Measurements from ENCODE around the gene GFRA1.

GFRA1 gene

GRCh38 chr10:116237260-116237659, 35.7 kb downstream of the GFRA1 start:
- TF ChIP-seq, protein P1, sequence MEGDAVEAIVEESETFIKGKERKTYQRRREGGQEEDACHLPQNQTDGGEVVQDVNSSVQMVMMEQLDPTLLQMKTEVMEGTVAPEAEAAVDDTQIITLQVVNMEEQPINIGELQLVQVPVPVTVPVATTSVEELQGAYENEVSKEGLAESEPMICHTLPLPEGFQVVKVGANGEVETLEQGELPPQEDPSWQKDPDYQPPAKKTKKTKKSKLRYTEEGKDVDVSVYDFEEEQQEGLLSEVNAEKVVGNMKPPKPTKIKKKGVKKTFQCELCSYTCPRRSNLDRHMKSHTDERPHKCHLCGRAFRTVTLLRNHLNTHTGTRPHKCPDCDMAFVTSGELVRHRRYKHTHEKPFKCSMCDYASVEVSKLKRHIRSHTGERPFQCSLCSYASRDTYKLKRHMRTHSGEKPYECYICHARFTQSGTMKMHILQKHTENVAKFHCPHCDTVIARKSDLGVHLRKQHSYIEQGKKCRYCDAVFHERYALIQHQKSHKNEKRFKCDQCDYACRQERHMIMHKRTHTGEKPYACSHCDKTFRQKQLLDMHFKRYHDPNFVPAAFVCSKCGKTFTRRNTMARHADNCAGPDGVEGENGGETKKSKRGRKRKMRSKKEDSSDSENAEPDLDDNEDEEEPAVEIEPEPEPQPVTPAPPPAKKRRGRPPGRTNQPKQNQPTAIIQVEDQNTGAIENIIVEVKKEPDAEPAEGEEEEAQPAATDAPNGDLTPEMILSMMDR (IDR thresholded peaks at IDR 0.05; ENCODE audit: borderline replicate concordance, control extremely low read depth, extremely low read depth, insufficient read depth, missing control alignments) = no peak
- in situ Hi-C loops (cut with MboI; ENCODE audit: low sequenced_read_pairs, unreplicated experiment) = no loop called here
- no peak for DNase-seq (ENCODE audit: low spot score)

GRCh38 chr10:116233230-116233629, 39.8 kb downstream of the GFRA1 start:
- in situ Hi-C loops (cut with MboI; ENCODE audit: low sequenced_read_pairs, unreplicated experiment) = no loop called here
- no peak for DNase-seq (ENCODE audit: low spot score)
- TF ChIP-seq, protein P1 (IDR thresholded peaks at IDR 0.05; ENCODE audit: borderline replicate concordance, control extremely low read depth, extremely low read depth, insufficient read depth, missing control alignments) = no peak

DNA sequence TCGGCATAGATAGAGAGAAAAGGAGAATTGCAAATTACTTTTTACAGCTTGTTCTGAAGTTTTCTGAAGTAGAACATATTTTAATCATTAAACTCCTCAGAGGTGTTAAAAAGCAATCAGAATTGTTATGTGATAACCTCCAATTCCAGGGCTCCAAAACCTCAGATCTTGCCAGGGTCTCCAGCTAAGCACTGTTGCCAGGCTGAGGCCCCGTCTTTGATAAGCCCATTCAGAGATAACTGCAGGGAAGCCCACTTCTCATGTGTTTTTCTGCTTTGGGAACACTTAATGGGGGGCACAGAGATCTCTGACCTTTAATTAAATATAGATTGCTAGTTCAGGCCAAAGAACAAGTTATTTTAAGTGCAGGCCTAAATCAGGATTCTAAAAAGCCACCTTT, 40.4 kb downstream of the GFRA1 start:
- DNase-seq (ENCODE audit: low spot score) = no peak
- TF ChIP-seq, protein P1 (IDR thresholded peaks at IDR 0.05; ENCODE audit: borderline replicate concordance, control extremely low read depth, extremely low read depth, insufficient read depth, missing control alignments) = no peak

DNA sequence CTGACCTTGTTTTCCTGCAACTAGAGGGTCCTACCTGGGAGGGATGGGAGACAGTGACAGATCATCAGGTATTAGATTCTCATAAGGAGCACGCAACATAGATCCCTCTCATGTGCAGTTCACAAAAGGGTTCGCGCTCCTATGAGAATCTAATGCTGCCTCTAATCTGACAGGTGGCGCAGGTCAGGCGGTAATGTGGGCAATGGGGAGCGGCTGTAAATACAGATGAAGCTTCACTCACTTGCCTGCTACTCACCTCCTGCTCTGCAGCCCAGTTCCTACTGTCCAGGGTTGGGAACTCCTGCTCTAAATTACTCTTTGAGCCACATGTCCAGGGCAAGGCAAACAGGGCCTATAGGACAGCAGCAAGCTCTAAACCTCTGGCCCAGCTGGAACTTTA, 46.2 kb downstream of the GFRA1 start:
- TF ChIP-seq, protein P1 (IDR thresholded peaks at IDR 0.05; ENCODE audit: borderline replicate concordance, control extremely low read depth, extremely low read depth, insufficient read depth, missing control alignments) = no peak
- in situ Hi-C loops (cut with MboI; ENCODE audit: low sequenced_read_pairs, unreplicated experiment) = no loop called here
- DNase-seq (ENCODE audit: low spot score) = no peak

More for the DNA sequence above, 40.4 kb downstream of the GFRA1 start:
- in situ Hi-C loops (cut with MboI; ENCODE audit: low sequenced_read_pairs, unreplicated experiment) = no loop called here

DNA sequence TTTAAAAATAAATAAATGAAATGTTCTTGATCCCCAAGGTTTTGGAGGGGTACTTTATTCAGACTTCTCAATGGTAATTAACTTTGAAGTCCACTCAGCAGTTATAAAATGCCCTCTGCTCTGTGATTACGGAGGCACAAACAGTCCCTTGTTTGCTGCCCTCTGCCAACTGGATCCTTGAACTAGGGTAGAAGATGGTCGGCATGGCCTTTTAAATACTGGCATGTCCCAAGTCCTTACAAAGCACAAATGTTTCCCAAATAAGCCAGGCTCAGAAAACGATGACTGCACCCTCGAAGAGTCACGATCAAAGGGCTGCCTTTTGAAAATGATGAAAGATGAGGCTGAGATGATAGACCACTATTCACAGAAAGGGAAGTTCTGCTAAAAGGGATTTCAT, 47.0 kb downstream of the GFRA1 start:
- in situ Hi-C loops (cut with MboI; ENCODE audit: low sequenced_read_pairs, unreplicated experiment) = no loop called here
- no peak for DNase-seq (ENCODE audit: low spot score)
- TF ChIP-seq, protein P1 (IDR thresholded peaks at IDR 0.05; ENCODE audit: borderline replicate concordance, control extremely low read depth, extremely low read depth, insufficient read depth, missing control alignments) = no peak

- in situ Hi-C loops (cut with MboI; ENCODE audit: low sequenced_read_pairs, unreplicated experiment) = no loop called here
- DNase-seq (ENCODE audit: low spot score) = no peak
Measured at GRCh38 chr10:116223289-116223688, 49.7 kb downstream of the GFRA1 start.

More at GRCh38 chr10:116223289-116223688, 49.7 kb downstream of the GFRA1 start:
- TF ChIP-seq, protein P1 (IDR thresholded peaks at IDR 0.05; ENCODE audit: borderline replicate concordance, control extremely low read depth, extremely low read depth, insufficient read depth, missing control alignments) = no peak

Measured in GM13976 (cell line).